ENCODE results near the gene ZDHHC13. TPM values are rescaled to one million over a fixed set of nuclear protein-coding genes. Genes with fewer than 3 reads are reported as not detected.

The ZDHHC13 gene
- total and polyA plus RNA-seq, 4 donors = 1.2 to 8.2 (median 2.7) TPM

GRCh38 chr11:19218216-19218615 is 101.2 kb downstream of the ZDHHC13 start (continued):
- TF ChIP-seq CTCF (IDR thresholded peaks at IDR 0.05; ENCODE audit: low read depth, low read length, missing input control) = no peak
- no peak for TF ChIP-seq RAD21 (IDR thresholded peaks at IDR 0.05)
- TF ChIP-seq GABPA (IDR thresholded peaks at IDR 0.05 in 1 of 2, conservative IDR thresholded peaks at IDR 0.05 in 1 of 2) = no peak
- TF ChIP-seq JUND (IDR thresholded peaks at IDR 0.05) = no peak
- TF ChIP-seq FOXA2 (IDR thresholded peaks at IDR 0.05) = no peak
- no peak for TF ChIP-seq YY1 (IDR thresholded peaks at IDR 0.05)
- TF ChIP-seq HNF4A (conservative IDR thresholded peaks at IDR 0.05) = no peak

DNA sequence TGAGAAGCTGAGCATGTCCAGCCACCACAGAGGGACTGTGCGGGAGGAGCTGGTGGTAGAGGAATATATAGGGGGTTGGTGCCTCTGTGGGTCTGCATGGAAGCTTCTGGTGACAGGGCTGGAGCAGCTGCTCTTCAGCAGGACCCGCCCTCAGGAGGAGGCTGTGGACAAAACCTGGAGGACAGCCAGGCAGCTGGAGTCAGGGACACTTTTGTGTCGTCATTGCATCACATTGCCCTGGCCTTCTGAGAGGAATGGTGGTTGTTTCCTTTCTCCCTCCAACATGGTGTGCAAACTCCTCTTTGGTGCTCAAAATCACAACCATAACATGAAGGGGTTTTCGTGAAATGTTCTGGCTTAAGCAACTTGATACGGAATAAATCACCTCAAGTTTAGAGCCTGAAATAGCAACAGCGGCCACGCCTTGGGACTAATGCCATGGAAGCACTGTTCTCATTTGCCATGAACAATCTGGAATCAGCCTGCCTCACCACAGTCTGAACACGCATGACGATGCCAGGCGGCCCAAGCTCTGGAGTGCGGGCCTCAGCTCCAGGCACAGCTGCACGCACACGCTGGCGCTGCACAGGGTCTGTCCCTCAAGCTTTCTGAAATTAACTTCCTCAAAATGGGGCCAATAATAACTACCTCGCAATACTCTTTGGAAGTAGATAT is 102.0 kb downstream of the ZDHHC13 start:
- Histone ChIP-seq H3K9ac (ENCODE audit: low read depth in 1 of 2, low read length in 2 of 2) (no peak overlapping the region), H3K36me3 (ENCODE audit: control insufficient read depth in 4 of 4, insufficient read depth in 3 of 4, low read depth in 1 of 4, low read length in 3 of 4) (no peaks in the 10 kb centered on the region), H3K27ac (ENCODE audit: low read depth in 1 of 2, low read length in 2 of 2) (no peak overlapping the region), H3K9me3 (ENCODE audit: control insufficient read depth in 4 of 4, low read length in 3 of 4) (no peaks in the 10 kb centered on the region), H3K4me3 (ENCODE audit: low read depth in 1 of 3, low read length in 3 of 3) (no peak overlapping the region), H3K27me3 (ENCODE audit: control insufficient read depth in 4 of 4, insufficient read depth in 4 of 4, low read length in 3 of 4) (no peaks in the 10 kb centered on the region), H3K4me1 (ENCODE audit: control insufficient read depth in 4 of 4, insufficient read depth in 4 of 4, low read length in 3 of 4) (no peaks in the 10 kb centered on the region)
- WGBS = 86% methylated on average over 15 of the region's 15 CpGs
- no peak for DNase-seq (ENCODE audit: low spot score)
- TF ChIP-seq HNF4A (conservative IDR thresholded peaks at IDR 0.05) (no peak), MAX (IDR thresholded peaks at IDR 0.05) (no peak), REST (IDR thresholded peaks at IDR 0.05) (no peak), FOXA2 (IDR thresholded peaks at IDR 0.05) (no peak), ZBTB33 (IDR thresholded peaks at IDR 0.05) (no peak), HNF4G (IDR thresholded peaks at IDR 0.05) (no peak), SP1 (IDR thresholded peaks at IDR 0.05) (no peak), JUND (IDR thresholded peaks at IDR 0.05) (no peak), RXRA (IDR thresholded peaks at IDR 0.05) (no peak), CTCF (IDR thresholded peaks at IDR 0.05; ENCODE audit: low read depth, low read length, missing input control) (no peak), FOXA1 (IDR thresholded peaks at IDR 0.05) (no peak), GABPA (IDR thresholded peaks at IDR 0.05 in 1 of 2, conservative IDR thresholded peaks at IDR 0.05 in 1 of 2) (no peak)
